ENCODE measurements around the gene ZRANB3. TPM values are rescaled to one million over a fixed set of nuclear protein-coding genes. Genes with fewer than 3 reads are reported as not detected.

The ZRANB3 gene
- total RNA-seq, 2 donors from 2014 or later, result 8.6 to 20.0 TPM

GRCh38 chr2:135271006-135271405, 260.0 kb downstream of the ZRANB3 start:
- Mint-ChIP-seq H3K36me3 (ENCODE audit: low read depth) (no peaks in the 10 kb centered on the region), H3K4me3 (no peak overlapping the region), H3K9me3 (no peaks in the 10 kb centered on the region), H3K27me3 (no peaks in the 10 kb centered on the region), H3K27ac (no peak overlapping the region), H3K4me1 (no peaks in the 10 kb centered on the region)
- no peak for ATAC-seq (replicated peaks)

- H3K27me3 Mint-ChIP-seq, result no peaks in the 10 kb centered on the region
- no peaks in the 10 kb centered on the region for H3K4me1 Mint-ChIP-seq
- no peaks in the 10 kb centered on the region for H3K9me3 Mint-ChIP-seq
- no peak for ATAC-seq (replicated peaks)
- H3K27ac Mint-ChIP-seq, result no peak overlapping the region
- H3K36me3 Mint-ChIP-seq (ENCODE audit: low read depth), result no peaks in the 10 kb centered on the region
- H3K4me3 Mint-ChIP-seq, result no peak overlapping the region
These were observed 265.0 kb downstream of the ZRANB3 start for GRCh38 chr2:135265960-135266490.

GRCh38 chr2:135259123-135259522, 271.9 kb downstream of the ZRANB3 start:
- H3K4me3 Mint-ChIP-seq, result no peak overlapping the region
- H3K4me1 Mint-ChIP-seq, result no peaks in the 10 kb centered on the region
- no peaks in the 10 kb centered on the region for H3K27me3 Mint-ChIP-seq
- H3K36me3 Mint-ChIP-seq (ENCODE audit: low read depth), result no peaks in the 10 kb centered on the region
- peaks cover 4% of the 10 kb centered on the region for H3K9me3 Mint-ChIP-seq
- H3K27ac Mint-ChIP-seq, result no peak overlapping the region
- no peak for ATAC-seq (replicated peaks)

GRCh38 chr2:135258193-135258592, 272.8 kb downstream of the ZRANB3 start:
- H3K36me3 Mint-ChIP-seq (ENCODE audit: low read depth), result no peaks in the 10 kb centered on the region
- peaks cover 4% of the 10 kb centered on the region for H3K9me3 Mint-ChIP-seq
- H3K27me3 Mint-ChIP-seq, result no peaks in the 10 kb centered on the region
- no peak overlapping the region for H3K27ac Mint-ChIP-seq
- H3K4me3 Mint-ChIP-seq, result no peak overlapping the region
- H3K4me1 Mint-ChIP-seq, result no peaks in the 10 kb centered on the region
- ATAC-seq (replicated peaks), result no peak

- peaks cover 4% of the 10 kb centered on the region for H3K9me3 Mint-ChIP-seq
- H3K4me1 Mint-ChIP-seq, result no peaks in the 10 kb centered on the region
- no peak overlapping the region for H3K4me3 Mint-ChIP-seq
- H3K27ac Mint-ChIP-seq, result no peak overlapping the region
- H3K27me3 Mint-ChIP-seq, result no peaks in the 10 kb centered on the region
- ATAC-seq (replicated peaks), result no peak
- no peaks in the 10 kb centered on the region for H3K36me3 Mint-ChIP-seq (ENCODE audit: low read depth)
These were observed 273.5 kb downstream of the ZRANB3 start for GRCh38 chr2:135257383-135258090.

GRCh38 chr2:135256531-135257260, 274.3 kb downstream of the ZRANB3 start:
- H3K4me3 Mint-ChIP-seq, result no peak overlapping the region
- H3K27ac Mint-ChIP-seq, result no peak overlapping the region
- H3K36me3 Mint-ChIP-seq (ENCODE audit: low read depth), result no peaks in the 10 kb centered on the region
- H3K27me3 Mint-ChIP-seq, result no peaks in the 10 kb centered on the region
- peaks cover 4% of the 10 kb centered on the region for H3K9me3 Mint-ChIP-seq
- no peak for ATAC-seq (replicated peaks)
- no peaks in the 10 kb centered on the region for H3K4me1 Mint-ChIP-seq

- Mint-ChIP-seq H3K4me3 (no peak overlapping the region), H3K4me1 (no peaks in the 10 kb centered on the region), H3K9me3 (peaks cover 4% of the 10 kb centered on the region), H3K27me3 (no peaks in the 10 kb centered on the region), H3K36me3 (ENCODE audit: low read depth) (no peaks in the 10 kb centered on the region), H3K27ac (no peak overlapping the region)
- ATAC-seq (replicated peaks), result no peak
These were observed 275.8 kb downstream of the ZRANB3 start for GRCh38 chr2:135255208-135255607.

GRCh38 chr2:135252805-135253458, 278.1 kb downstream of the ZRANB3 start:
- Mint-ChIP-seq H3K9me3 (peaks cover 11% of the 10 kb centered on the region), H3K36me3 (ENCODE audit: low read depth) (no peaks in the 10 kb centered on the region)

GRCh38 chr2:135248611-135249010, 282.4 kb downstream of the ZRANB3 start:
- H3K4me1 Mint-ChIP-seq, result no peaks in the 10 kb centered on the region
- no peaks in the 10 kb centered on the region for H3K27me3 Mint-ChIP-seq
- H3K9me3 Mint-ChIP-seq, result peaks cover 7% of the 10 kb centered on the region
- no peaks in the 10 kb centered on the region for H3K36me3 Mint-ChIP-seq (ENCODE audit: low read depth)
- H3K4me3 Mint-ChIP-seq, result no peak overlapping the region
- H3K27ac Mint-ChIP-seq, result no peak overlapping the region
- ATAC-seq (replicated peaks), result no peak

More at GRCh38 chr2:135252805-135253458, 278.1 kb downstream of the ZRANB3 start:
- no peak overlapping the region for H3K4me3 Mint-ChIP-seq
- no peaks in the 10 kb centered on the region for H3K4me1 Mint-ChIP-seq
- no peak for ATAC-seq (replicated peaks)
- no peaks in the 10 kb centered on the region for H3K27me3 Mint-ChIP-seq
- H3K27ac Mint-ChIP-seq, result no peak overlapping the region

- no peak overlapping the region for H3K4me3 Mint-ChIP-seq
- H3K27me3 Mint-ChIP-seq, result no peaks in the 10 kb centered on the region
- H3K27ac Mint-ChIP-seq, result no peak overlapping the region
- no peaks in the 10 kb centered on the region for H3K4me1 Mint-ChIP-seq
- H3K9me3 Mint-ChIP-seq, result peaks cover 7% of the 10 kb centered on the region
- no peak for ATAC-seq (replicated peaks)
- H3K36me3 Mint-ChIP-seq (ENCODE audit: low read depth), result no peaks in the 10 kb centered on the region
These were observed 284.2 kb downstream of the ZRANB3 start for GRCh38 chr2:135246711-135247270.

GRCh38 chr2:135245071-135245470, 285.9 kb downstream of the ZRANB3 start:
- H3K9me3 Mint-ChIP-seq, result peaks cover 7% of the 10 kb centered on the region
- H3K4me1 Mint-ChIP-seq, result no peaks in the 10 kb centered on the region
- ATAC-seq (replicated peaks), result peak; percentile 99
- peak overlapping the region; percentile 57 for H3K27ac Mint-ChIP-seq
- H3K4me3 Mint-ChIP-seq, result no peak overlapping the region
- H3K27me3 Mint-ChIP-seq, result no peaks in the 10 kb centered on the region
- no peaks in the 10 kb centered on the region for H3K36me3 Mint-ChIP-seq (ENCODE audit: low read depth)

GRCh38 chr2:135238651-135239050, 292.4 kb downstream of the ZRANB3 start:
- no peaks in the 10 kb centered on the region for H3K4me1 Mint-ChIP-seq
- no peak for ATAC-seq (replicated peaks)
- H3K27me3 Mint-ChIP-seq, result no peaks in the 10 kb centered on the region
- peaks cover 7% of the 10 kb centered on the region for H3K9me3 Mint-ChIP-seq
- no peak overlapping the region for H3K4me3 Mint-ChIP-seq
- no peaks in the 10 kb centered on the region for H3K36me3 Mint-ChIP-seq (ENCODE audit: low read depth)
- H3K27ac Mint-ChIP-seq, result no peak overlapping the region

GRCh38 chr2:135230150-135230549, 300.9 kb downstream of the ZRANB3 start:
- Mint-ChIP-seq H3K27ac (no peak overlapping the region), H3K9me3 (peaks cover 7% of the 10 kb centered on the region), H3K27me3 (no peaks in the 10 kb centered on the region), H3K4me1 (no peaks in the 10 kb centered on the region), H3K36me3 (ENCODE audit: low read depth) (no peaks in the 10 kb centered on the region), H3K4me3 (no peak overlapping the region)
- ATAC-seq (replicated peaks), result no peak

- no peaks in the 10 kb centered on the region for H3K4me1 Mint-ChIP-seq
- H3K36me3 Mint-ChIP-seq (ENCODE audit: low read depth), result no peaks in the 10 kb centered on the region
- no peak for ATAC-seq (replicated peaks)
- no peak overlapping the region for H3K4me3 Mint-ChIP-seq
- no peak overlapping the region for H3K27ac Mint-ChIP-seq
- H3K9me3 Mint-ChIP-seq, result no peaks in the 10 kb centered on the region
- H3K27me3 Mint-ChIP-seq, result no peaks in the 10 kb centered on the region
These were observed 303.6 kb downstream of the ZRANB3 start for GRCh38 chr2:135227386-135227785.

Data from activated T-helper 17 cell treated with anti-CD3 and anti-CD28 coated beads, Interleukin-2, amount 50 U/mL, for 72 hours (primary cell).